OCI-LY1 (cell line): Measurements from ENCODE around the gene NCKIPSD.

Source experiments
- H2AFZ ChIP-seq: fragments of 200-600 bp; sonication (generic), shearing (Covaris generic); 2 replicates; pipeline ENCODE4 v1.6.0; 2014; ENCODE audit warnings: antibody characterized with exemption, mild to moderate bottlenecking, low read length
- H3F3A ChIP-seq: fragments of 200-600 bp; sonication (generic), shearing (Covaris generic); 2 replicates; pipeline ENCODE4 v1.6.0; 2014; ENCODE audit warnings: mild to moderate bottlenecking, antibody characterized with exemption, low read length, moderate library complexity; ENCODE audit not compliant: insufficient read depth
- H3K27ac ChIP-seq: fragments of 200-600 bp; sonication (generic); 2 replicates; pipeline ENCODE4 v1.5.1; 2014; ENCODE audit warnings: low read length, mixed run types, mild to moderate bottlenecking, low read depth; ENCODE audit not compliant: poor library complexity, severe bottlenecking
- H3K27me3 ChIP-seq: fragments of 200-600 bp; sonication (generic); 2 replicates; pipeline ENCODE4 v1.6.0; 2014; ENCODE audit warnings: antibody characterized with exemption, mild to moderate bottlenecking, low read length, moderate library complexity; ENCODE audit not compliant: insufficient read depth
- H3K36me3 ChIP-seq: fragments of 200-600 bp; sonication (generic); 2 replicates; pipeline ENCODE4 v1.6.1; 2014; ENCODE audit warnings: mild to moderate bottlenecking, antibody characterized with exemption, low read length, moderate library complexity, mixed read lengths; ENCODE audit not compliant: insufficient read depth
- H3K4me1 ChIP-seq: fragments of 200-600 bp; sonication (generic); 2 replicates; pipeline ENCODE4 v1.5.1; 2014; ENCODE audit warnings: mild to moderate bottlenecking, low read length, moderate library complexity; ENCODE audit not compliant: insufficient read depth, severe bottlenecking
- H3K4me2 ChIP-seq: fragments of 200-600 bp; sonication (generic), shearing (Covaris generic); 2 replicates; pipeline ENCODE4 v1.6.1; 2014; ENCODE audit warnings: low read length
- H3K4me3 ChIP-seq: fragments of 200-600 bp; sonication (generic); 2 replicates; pipeline ENCODE4 v1.5.1; 2014; ENCODE audit warnings: low read length, low read depth, mild to moderate bottlenecking, mixed read lengths; ENCODE audit not compliant: poor library complexity, severe bottlenecking
- H3K79me2 ChIP-seq: fragments of 200-600 bp; shearing (Covaris generic); 2 replicates; pipeline ENCODE4 v1.6.1; 2016; ENCODE audit warnings: mixed run types, low read length, mixed read lengths; ENCODE audit not compliant: insufficient read depth
- H3K9ac ChIP-seq: fragments of 200-600 bp; sonication (generic), shearing (Covaris generic); 2 replicates; pipeline ENCODE4 v1.6.1; 2014; ENCODE audit warnings: mild to moderate bottlenecking, low read length, mixed read lengths
- H3K9me2 ChIP-seq: fragments of 200-600 bp; sonication (generic), shearing (Covaris generic); 2 replicates; pipeline ENCODE4 v1.6.1; 2014; ENCODE audit warnings: low read depth, mild to moderate bottlenecking, low read length, mixed read lengths
- H3K9me3 ChIP-seq: fragments of 200-600 bp; shearing (Covaris generic); 2 replicates; pipeline ENCODE4 v1.6.1; 2014; ENCODE audit warnings: low read length, mixed read lengths
- H4K20me1 ChIP-seq: fragments of 200-600 bp; sonication (generic), shearing (Covaris generic); 2 replicates; pipeline ENCODE4 v1.6.0; 2016; ENCODE audit warnings: mild to moderate bottlenecking, low read length; ENCODE audit not compliant: insufficient read depth
- EZH2 ChIP-seq: fragments of 200-600 bp; sonication (generic), shearing (Covaris generic); IDR thresholded peaks from 2 replicates; pipeline ENCODE4 v1.8.0; 2017; ENCODE audit warnings: borderline replicate concordance, mixed run types, mild to moderate bottlenecking, antibody characterized with exemption, low read length, moderate library complexity, mixed read lengths
- TF ChIP-seq, protein P1 (sequence below): fragments of 200-600 bp; sonication (generic), shearing (Covaris generic); IDR thresholded peaks from 2 replicates; pipeline ENCODE4 v1.5.1; 2017; ENCODE audit warnings: mild to moderate bottlenecking, antibody characterized with exemption, low read length, moderate library complexity, mixed read lengths

The NCKIPSD gene

DNA sequence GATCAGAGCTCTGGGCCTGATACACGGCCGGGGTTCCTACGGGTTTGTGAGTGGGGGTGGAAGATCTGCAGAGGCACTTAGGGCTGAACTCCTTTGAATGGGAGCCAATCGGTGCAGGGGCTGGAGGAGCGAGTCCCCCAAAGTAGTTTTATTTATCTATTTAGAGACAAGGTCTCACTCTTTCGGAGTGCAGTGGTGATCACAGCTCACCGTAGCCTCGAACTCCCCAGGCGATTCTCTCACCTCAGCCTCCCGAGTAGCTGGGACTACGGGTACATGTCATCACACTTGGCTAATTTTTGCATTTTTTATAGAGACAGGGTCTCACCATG is 21.4 kb downstream of the NCKIPSD start:
- Histone ChIP-seq H2AFZ (no peak overlapping the region), H3K79me2 (no peaks in the 10 kb centered on the region)

DNA sequence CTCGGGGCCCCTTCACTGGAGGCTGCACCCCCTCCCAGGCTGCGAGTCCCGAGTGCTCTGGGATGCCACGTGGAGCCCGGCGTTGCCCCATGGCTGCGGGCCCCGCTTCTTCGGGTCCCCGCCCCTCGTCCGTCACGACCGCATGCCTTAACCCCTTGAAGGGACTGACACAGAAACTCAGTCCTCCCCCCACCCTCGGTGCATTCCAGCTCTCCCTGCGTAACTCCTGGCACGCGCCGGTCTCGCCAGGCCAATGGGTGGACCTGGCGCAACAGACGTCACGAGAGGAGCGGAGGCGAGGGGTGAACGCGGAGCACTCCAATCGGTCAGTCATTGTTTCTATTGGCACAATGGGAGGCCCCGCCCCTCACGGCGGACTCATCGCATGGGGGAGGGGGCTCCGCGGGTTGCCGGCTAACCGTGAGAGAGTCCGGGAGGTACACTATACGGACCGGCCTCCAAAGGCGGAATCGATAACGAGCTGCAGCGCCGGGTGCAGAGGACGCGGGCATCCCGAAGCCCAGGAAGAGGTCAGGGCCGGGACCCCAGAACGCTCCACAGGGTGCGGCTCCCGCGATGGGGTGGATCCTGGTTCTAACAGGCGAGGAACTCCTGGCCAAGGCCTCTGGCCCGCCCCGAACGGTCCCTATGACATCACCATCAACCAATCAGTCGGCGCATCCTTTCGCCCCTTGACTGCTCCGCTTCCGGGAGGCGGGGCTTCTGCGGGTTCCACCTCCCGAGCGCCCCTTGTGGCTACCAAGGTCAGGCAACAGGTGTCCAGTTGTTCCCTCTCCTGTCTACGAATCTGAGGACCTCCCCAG is 22.0 kb downstream of the NCKIPSD start:
- peak overlapping the region; percentile 73 for H3K9ac ChIP-seq
- no peaks in the 10 kb centered on the region for H3K9me2 ChIP-seq
- no peak overlapping the region for H2AFZ ChIP-seq
- H3K79me2 ChIP-seq = no peaks in the 10 kb centered on the region
- H3K27ac ChIP-seq = peak overlapping the region; percentile 67
- H4K20me1 ChIP-seq = no peaks in the 10 kb centered on the region
- H3K27me3 ChIP-seq = no peaks in the 10 kb centered on the region
- no peaks in the 10 kb centered on the region for H3F3A ChIP-seq
- peak overlapping the region; percentile 67 for H3K4me3 ChIP-seq
- no peak for TF ChIP-seq EZH2
- TF ChIP-seq, protein P1, sequence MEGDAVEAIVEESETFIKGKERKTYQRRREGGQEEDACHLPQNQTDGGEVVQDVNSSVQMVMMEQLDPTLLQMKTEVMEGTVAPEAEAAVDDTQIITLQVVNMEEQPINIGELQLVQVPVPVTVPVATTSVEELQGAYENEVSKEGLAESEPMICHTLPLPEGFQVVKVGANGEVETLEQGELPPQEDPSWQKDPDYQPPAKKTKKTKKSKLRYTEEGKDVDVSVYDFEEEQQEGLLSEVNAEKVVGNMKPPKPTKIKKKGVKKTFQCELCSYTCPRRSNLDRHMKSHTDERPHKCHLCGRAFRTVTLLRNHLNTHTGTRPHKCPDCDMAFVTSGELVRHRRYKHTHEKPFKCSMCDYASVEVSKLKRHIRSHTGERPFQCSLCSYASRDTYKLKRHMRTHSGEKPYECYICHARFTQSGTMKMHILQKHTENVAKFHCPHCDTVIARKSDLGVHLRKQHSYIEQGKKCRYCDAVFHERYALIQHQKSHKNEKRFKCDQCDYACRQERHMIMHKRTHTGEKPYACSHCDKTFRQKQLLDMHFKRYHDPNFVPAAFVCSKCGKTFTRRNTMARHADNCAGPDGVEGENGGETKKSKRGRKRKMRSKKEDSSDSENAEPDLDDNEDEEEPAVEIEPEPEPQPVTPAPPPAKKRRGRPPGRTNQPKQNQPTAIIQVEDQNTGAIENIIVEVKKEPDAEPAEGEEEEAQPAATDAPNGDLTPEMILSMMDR = peak; percentile 62
- peaks cover 8% of the 10 kb centered on the region for H3K4me1 ChIP-seq
- H3K36me3 ChIP-seq = 0 out of 2 replicates have a peak, but pooled peaks cover 8% of the 10 kb centered on the region
- H3K9me3 ChIP-seq = no peaks in the 10 kb centered on the region
- H3K4me2 ChIP-seq = peak overlapping the region; percentile 89

More for the DNA sequence above, 21.4 kb downstream of the NCKIPSD start:
- Histone ChIP-seq H3K9me3 (no peaks in the 10 kb centered on the region), H3K9me2 (no peaks in the 10 kb centered on the region), H3K4me2 (peak overlapping the region; percentile 89), H3K27me3 (no peaks in the 10 kb centered on the region), H3K4me3 (peak overlapping the region; percentile 67), H3K27ac (peak overlapping the region; percentile 67), H3K4me1 (peaks cover 8% of the 10 kb centered on the region), H4K20me1 (no peaks in the 10 kb centered on the region), H3K36me3 (0 out of 2 replicates have a peak, but pooled peaks cover 8% of the 10 kb centered on the region), H3K9ac (no peak overlapping the region), H3F3A (no peaks in the 10 kb centered on the region)
- TF ChIP-seq, protein P1 = peak; percentile 6; the same call in 1 of the 2 replicates
- no peak for TF ChIP-seq EZH2

DNA sequence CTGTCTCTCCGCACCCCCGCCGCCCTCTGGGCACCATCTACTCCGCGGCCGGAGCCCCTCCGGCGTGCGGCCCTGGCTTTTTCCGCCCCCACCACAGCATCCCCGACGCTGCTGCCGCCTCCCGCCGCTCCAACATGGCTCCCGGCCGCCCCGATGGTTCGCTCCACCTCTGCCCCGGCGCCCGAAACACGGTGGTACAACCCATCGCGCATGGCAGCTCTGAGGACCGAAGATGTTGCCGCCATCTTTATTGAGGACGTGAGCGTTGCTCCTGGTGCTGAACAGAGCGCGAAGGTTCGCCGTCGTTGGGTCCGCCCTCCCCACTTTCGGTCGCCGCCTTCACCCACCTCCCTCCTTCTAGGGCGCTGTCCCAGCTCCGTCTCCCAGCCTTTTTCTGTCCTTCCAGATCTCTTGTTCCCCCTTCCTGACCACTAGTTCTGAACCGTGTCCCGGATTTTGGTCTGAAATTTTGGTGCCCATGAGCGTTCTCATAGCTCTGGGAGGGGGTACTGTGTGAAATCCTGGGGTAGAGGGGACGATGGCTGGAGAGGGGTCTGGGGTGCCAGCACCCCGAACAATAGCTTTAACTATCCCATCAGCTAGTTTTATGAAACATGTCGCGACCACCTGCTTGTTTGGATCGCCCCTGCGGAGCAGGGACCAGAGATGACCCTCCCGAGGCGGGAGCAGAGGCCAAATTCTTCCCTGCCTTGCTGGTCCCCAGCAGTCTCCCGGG is 22.8 kb downstream of the NCKIPSD start, which contains the start of gene CELSR3:
TSS of gene CELSR3 (minus strand) at position 134 of the 736 bp plus-strand sequence. CDS start 252 bp downstream, outside the sequence.
- Histone ChIP-seq H3K4me1 (peaks cover 8% of the 10 kb centered on the region), H3K9me2 (no peaks in the 10 kb centered on the region), H3K79me2 (no peaks in the 10 kb centered on the region), H3K4me3 (peak within 1 kb of the TSS; percentile 67), H3K9ac (peak within 1 kb of the TSS; percentile 73), H3K36me3 (0 out of 2 replicates have a peak, but pooled peaks cover 8% of the 10 kb centered on the region), H4K20me1 (no peaks in the 10 kb centered on the region), H3K4me2 (peak within 1 kb of the TSS; percentile 89), H2AFZ (no peak within 1 kb of the TSS), H3F3A (no peaks in the 10 kb centered on the region), H3K9me3 (no peaks in the 10 kb centered on the region), H3K27ac (peak within 1 kb of the TSS; percentile 67), H3K27me3 (no peaks in the 10 kb centered on the region)
- TF ChIP-seq EZH2 = no peak
- TF ChIP-seq, protein P1 = no peak
